Activated CD4-positive, alpha-beta T cell treated with anti-CD3 and anti-CD28 coated beads, Interleukin-2, amount 50 U/mL, for 24 hours (primary cell): ENCODE measurements around the gene LTV1.
A peak's percentile ranks its signal among the peaks of the same experiment; 100 is the strongest.
"Not testable (repeated sequence)": the region's sequence is repeated elsewhere in the genome, so short reads cannot be mapped to it uniquely, and the experiment has no call there.

ENCODE experiments used
- DNase-seq, 2 donors: peaks; one replicate each; pipeline ENCODE4 v3.0.0-alpha.2; 2020; ENCODE audit warnings: low read depth in 1 of 2, low spot score in 1 of 2

The LTV1 gene

GRCh38 chr6:143842902-143843676 is at the start of gene LTV1:
Gene LTV1 (plus strand): TSS chr6:143843338. CDS start chr6:143843478, 140 bp downstream.
- peak; percentile 82 to 92 for DNase-seq

- not testable (repeated sequence) for DNase-seq
These were observed 46.6 kb upstream of the LTV1 start for GRCh38 chr6:143796551-143796950.

- DNase-seq: not testable (repeated sequence)
These were observed 44.7 kb upstream of the LTV1 start for GRCh38 chr6:143798487-143798886.

GRCh38 chr6:143802833-143803565 is 40.1 kb upstream of the LTV1 start:
- no peak for DNase-seq

GRCh38 chr6:143803769-143804568 is 39.2 kb upstream of the LTV1 start:
- DNase-seq: no peak

- no peak for DNase-seq
These were observed 38.3 kb upstream of the LTV1 start for GRCh38 chr6:143804835-143805239.

GRCh38 chr6:143806282-143807102 is 36.6 kb upstream of the LTV1 start:
- DNase-seq: peak; percentile 63 to 85

GRCh38 chr6:143807103-143807772 is 35.9 kb upstream of the LTV1 start:
- no peak for DNase-seq

GRCh38 chr6:143810745-143811144 is 32.4 kb upstream of the LTV1 start:
- no peak for DNase-seq

- no peak for DNase-seq
These were observed 31.5 kb upstream of the LTV1 start for GRCh38 chr6:143811501-143812157.

- DNase-seq: no peak
These were observed 25.5 kb upstream of the LTV1 start for GRCh38 chr6:143817621-143818020.

- DNase-seq: no peak
These were observed 21.8 kb upstream of the LTV1 start for GRCh38 chr6:143821359-143821758.

GRCh38 chr6:143822584-143823024 is 20.5 kb upstream of the LTV1 start:
- no peak for DNase-seq

GRCh38 chr6:143823548-143823947 is 19.6 kb upstream of the LTV1 start:
- no peak for DNase-seq

- no peak for DNase-seq
These were observed 14.6 kb upstream of the LTV1 start for GRCh38 chr6:143828572-143828971.

GRCh38 chr6:143836150-143836549 is 7.0 kb upstream of the LTV1 start:
- DNase-seq: no peak

- no peak for DNase-seq
These were observed 4.7 kb upstream of the LTV1 start for GRCh38 chr6:143838395-143838794.

GRCh38 chr6:143839196-143839595 is 3.9 kb upstream of the LTV1 start:
- no peak for DNase-seq

- DNase-seq: no peak
These were observed 2.4 kb upstream of the LTV1 start for GRCh38 chr6:143840595-143841265.
